ENCODE measurements around the gene CHRND.

The CHRND gene

DNA sequence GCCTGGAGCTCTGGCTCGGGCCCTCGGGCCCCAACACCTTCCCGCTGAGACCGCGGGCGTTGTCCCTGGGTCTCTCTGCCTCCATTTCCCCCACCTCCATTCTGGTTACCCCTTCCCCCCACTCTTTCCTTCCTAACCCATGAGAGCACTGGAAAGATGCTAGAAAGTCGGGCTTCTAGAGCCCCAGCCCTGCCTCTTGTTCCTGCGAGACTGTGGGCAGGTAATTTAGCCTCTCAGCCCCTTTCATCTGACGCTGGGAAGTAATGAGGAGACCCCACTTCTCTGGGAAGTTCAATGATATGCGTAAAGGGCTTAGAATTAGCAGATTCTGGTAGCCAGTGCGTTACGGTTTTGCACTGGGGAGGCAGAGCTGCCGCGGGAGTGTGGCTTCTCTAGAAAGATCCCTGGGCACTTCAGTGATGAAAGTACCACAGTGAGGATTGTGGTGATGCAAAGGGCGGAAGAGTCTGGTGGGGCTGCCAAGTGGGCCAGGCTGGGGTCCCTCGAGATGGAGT, 22.1 kb upstream of the CHRND start:
- no peak for DNase-seq (ENCODE audit: low read depth)

DNA sequence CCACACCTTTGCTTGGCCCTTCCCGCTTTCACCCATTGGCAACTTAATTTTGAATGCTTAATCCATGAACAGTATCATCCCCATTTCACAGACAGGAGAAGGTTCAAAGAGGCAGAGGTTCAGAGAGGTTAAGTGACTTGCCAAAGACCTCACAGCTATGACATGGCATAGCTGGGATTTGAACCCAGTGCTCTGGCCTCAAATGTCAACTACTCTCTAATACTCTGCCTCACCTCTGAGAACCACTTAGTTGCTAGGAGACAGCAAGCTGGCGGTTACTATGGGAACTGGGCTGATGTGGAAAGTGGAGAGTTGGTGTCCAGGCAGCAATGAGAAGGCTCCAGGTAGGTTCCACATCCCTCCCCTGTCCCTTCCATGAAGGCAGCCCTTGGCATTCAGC, 21.5 kb upstream of the CHRND start:
- no peak for DNase-seq (ENCODE audit: low read depth)

DNA sequence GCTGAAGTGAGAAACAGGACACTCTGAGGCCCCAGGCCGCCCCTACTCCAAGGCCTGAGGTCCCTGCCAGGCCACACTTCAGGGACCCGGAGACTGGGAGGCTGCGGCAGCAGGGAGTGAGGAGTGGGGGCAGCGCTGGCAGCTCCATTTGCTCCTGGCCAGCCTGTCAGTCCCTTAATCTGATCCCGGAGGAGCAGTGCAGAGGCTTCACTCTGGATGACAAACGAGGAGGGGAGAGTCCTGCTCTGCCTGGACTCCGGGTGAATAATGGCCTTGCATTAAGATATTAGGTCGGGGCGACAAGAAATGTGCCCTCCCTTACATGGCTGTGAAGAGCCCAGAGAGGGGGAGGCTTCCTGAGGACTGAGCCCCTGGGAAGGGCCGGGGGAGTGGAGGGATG, 20.1 kb upstream of the CHRND start:
- no peak for DNase-seq (ENCODE audit: low read depth)

DNA sequence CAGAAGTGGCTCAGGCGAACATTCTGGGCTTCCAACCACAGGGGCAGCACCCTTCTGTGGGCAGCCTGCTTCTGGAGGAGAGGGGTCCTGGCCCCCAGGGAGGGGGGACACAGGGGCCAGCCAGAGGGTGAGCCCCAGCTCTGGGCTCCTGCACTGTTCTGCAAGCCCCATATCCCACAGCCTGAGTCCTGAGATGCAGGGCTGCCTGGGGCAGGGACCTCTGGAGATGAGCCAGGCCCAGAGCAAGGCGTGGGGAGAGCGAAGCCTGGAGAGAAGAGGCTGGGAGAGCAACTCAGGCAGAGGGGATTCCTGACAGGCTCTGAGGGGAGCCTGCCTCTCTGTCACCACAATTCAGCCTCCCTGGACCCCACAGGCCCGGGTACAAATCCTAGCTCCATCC, 19.3 kb upstream of the CHRND start:
- no peak for DNase-seq (ENCODE audit: low read depth)

DNA sequence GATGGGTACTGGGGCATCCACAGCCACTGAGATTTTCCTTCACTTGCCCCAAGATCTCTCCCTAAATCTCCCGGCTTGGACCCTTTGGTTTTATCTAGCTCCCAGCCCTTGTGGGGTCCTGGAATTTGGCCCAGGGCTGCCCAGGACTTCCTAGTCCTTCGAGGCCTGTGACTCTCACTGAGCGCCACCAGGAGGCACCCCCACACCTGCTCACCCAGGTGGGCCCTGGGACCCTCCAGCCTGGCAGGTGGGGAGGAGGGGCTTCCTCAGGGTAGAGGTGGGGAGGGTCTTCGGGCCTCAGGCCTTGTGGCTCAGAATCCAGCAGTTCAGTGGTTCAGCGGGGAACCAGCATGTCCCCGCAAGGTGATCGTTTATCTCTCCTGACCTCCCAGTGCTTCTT, 17.7 kb upstream of the CHRND start:
- DNase-seq (ENCODE audit: low read depth), result no peak

DNA sequence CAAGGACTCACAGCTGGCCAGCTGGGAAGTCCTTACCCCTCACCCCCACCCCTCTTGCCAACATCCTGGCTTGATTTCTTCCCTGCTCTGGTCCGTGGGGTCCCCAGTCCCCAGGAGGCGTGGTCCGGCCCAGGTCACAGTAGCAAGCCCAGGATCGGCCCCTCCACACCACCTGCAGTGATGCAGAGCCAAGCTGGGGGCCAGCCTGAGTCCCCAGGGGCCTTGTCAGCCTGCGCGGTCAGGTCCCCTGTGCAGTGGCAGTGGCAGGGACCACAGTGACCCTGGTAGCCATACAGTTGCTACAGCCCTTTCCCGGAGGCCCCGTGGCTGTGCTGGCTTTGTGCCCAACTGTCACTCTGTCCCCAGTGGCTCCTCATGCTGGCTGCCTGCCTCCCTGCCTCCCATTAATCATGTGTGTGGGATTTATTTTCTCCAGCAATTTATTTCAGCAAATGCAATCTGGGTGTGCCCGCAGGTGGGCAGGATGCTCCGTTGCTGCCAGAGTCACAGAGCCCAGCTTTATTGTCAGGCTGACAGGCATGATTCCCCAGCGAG, 14.5 kb upstream of the CHRND start:
- DNase-seq (ENCODE audit: low read depth), result no peak

DNA sequence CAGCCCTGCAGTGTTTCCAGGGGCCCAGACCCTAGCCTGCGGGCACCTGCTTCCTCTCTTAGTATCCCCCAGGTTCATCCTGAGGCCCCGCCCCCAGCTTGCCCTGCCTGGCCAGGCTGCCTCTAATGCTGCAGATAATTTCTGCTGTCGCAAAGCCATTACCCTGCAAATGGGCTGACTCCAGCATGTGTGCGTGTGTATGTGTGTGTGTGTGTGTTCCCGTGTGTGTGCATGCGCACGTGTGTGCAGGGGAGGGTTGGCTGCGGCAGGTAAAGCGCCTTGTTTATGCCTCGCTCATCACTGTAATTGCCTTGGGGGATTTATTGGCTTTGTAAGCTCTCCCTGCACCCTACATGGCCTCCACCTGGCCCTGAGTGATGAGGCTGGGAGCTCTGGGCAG, 13.4 kb upstream of the CHRND start:
- DNase-seq (ENCODE audit: low read depth), result no peak

DNA sequence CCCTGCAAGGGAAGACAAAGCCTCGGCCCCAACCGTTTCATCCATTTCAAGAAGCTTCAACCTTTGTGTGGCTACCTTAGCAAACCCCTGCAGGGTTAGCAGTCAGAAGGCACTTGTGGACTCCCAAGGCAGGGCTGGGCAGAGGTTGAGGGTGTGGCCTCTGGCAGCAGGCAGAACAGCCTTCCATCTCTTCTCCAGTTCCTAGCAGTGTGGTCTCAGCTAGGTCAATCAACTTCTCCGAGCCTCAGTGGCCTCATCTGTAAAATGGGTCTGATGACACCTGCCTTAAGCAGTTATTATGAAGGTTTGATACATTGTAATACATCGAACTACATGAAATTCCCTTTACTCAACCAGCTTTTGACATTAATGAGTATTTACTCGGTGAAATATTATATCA, 12.6 kb upstream of the CHRND start:
- no peak for DNase-seq (ENCODE audit: low read depth)

DNA sequence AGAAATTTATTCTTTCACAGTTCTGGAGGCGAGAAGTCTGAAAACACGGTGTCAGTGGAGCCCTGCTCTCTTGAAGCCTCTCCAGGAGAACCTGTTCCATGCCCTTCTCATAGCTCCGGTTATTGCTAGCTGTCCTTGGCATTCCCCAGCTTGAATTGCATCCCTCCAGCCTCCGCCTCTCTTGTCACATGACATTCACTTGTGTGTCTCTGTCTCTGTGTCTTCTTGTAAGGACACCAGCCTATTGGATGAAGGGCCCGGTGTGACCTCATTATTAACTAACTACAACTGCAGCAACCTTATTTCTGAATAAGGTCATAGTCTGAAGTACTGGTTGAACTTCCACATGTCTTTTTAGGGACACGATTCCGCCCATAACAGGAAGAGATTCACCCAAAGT, 10.3 kb upstream of the CHRND start:
- DNase-seq (ENCODE audit: low read depth), result no peak

DNA sequence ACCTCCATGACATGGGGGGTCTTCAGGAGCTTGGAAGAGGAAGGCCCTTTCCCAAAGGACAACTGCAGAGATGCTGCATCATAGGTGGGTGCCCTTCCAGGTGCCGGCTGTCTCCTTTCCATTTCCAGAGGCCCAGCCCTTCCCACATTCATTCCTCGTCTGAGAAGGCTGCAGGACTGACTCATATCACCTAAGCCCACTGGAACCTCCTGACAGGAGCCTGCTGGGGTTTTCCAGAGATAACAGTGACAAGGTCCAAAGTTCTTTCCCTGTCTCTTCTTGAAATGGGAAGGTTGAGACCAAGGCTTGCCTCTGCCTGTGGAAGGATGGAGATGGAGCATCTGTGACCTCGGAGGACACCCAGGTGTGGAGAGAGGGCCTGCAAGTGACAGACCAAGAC, 9.4 kb upstream of the CHRND start:
- DNase-seq (ENCODE audit: low read depth), result no peak

DNA sequence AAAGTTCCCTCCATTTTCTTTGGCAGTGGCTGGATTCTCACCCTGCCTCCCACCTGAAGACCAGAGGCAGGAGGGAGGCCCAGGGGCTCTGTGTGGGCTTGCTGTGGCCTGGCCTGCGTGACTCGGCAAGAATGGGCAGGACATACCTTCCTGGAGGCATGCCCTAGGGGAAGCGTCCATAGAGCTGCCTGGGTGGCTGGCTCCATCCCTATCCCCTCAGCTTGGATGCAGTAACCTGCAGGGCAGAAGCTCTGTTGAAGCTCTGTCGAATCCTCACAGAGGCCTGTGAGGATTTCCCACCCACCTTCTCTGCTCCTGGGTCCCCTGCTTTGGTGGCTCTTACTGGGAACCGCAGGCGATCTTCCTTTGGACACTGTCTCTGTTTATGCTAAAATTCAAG, 7.1 kb upstream of the CHRND start:
- DNase-seq (ENCODE audit: low read depth), result no peak

DNA sequence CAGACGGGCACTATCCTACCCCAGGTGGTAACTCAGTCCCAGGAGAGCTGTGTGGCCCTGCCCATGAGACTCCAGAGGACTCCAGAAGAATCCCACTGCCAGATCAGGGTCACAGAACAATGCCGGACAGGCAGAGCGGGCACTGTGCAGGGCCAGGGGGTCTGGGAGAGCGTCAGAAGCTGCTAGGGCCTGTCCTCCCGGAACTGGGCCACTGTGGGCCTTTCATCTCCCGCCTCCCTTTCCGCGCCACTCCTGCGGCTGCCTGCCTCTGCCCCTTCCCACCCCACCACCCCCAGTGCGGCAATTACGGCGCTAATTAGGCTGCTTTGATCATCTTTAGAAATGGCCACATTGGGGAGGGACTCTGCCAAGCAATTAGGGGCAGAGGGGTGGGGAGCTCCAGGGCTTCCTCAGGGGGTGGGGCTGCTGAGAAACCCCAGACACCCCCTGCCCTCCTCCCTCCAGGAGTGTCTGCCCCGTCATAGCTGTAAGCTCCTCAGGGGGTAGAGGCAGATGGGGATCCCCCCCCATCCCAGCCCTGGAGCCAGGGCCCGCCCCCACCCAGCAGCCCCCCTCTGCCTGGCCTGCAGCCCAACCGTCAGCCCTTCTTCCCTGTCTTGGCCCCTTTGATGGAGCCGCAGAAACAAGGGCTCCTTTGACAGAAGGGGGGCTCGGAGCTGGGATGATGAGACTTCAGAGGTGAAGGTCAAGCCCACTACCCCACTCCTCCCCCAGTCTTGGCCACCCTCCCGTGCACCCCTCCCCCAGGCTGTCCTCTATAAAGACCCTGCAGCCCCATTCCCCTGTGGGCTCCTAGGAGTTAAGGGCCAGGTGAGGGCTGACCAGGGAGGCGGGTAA, 6.2 kb upstream of the CHRND start, which contains the start of gene PRSS56:
Gene PRSS56, plus strand, starts transcription at position 808 of the 858 bp plus-strand sequence. CDS start 211 bp downstream, outside the sequence.
- DNase-seq (ENCODE audit: low read depth), result no peak

DNA sequence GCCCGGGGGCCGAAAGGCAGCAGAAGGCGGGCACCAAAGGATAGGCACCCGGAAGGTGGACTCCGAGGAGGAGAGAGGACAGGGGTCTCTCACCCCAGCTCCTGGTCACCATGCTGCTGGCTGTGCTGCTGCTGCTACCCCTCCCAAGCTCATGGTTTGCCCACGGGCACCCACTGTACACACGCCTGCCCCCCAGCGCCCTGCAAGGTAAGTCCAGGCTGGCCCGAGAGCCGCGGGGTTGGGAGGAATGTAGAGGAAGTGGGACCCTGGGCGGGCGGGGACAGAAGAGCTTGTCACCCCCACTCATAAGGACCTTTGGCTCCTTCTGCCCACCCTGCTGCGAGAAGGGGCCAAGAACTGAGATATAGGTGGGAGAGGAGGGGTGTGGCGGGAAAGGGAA, 5.5 kb upstream of the CHRND start:
- no peak for DNase-seq (ENCODE audit: low read depth)

DNA sequence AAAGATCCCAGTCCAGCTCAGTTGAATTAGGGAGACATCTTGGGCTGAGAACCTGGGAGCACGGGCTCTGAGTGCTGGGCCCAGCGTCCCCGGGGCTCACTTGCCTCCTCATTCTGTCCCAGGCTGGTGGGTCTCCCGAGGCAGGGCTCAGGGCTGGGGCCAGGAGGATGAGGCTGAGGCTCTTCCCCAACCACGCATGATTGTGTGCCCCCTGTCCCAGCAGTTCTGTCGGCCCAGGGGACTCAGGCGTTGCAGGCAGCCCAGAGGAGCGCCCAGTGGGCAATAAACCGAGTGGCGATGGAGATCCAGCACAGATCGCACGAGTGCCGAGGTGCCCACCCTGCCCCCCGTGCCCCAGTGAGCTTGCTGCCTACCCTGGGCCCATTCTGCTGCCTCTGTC, 4.9 kb upstream of the CHRND start:
- DNase-seq (ENCODE audit: low read depth), result no peak

DNA sequence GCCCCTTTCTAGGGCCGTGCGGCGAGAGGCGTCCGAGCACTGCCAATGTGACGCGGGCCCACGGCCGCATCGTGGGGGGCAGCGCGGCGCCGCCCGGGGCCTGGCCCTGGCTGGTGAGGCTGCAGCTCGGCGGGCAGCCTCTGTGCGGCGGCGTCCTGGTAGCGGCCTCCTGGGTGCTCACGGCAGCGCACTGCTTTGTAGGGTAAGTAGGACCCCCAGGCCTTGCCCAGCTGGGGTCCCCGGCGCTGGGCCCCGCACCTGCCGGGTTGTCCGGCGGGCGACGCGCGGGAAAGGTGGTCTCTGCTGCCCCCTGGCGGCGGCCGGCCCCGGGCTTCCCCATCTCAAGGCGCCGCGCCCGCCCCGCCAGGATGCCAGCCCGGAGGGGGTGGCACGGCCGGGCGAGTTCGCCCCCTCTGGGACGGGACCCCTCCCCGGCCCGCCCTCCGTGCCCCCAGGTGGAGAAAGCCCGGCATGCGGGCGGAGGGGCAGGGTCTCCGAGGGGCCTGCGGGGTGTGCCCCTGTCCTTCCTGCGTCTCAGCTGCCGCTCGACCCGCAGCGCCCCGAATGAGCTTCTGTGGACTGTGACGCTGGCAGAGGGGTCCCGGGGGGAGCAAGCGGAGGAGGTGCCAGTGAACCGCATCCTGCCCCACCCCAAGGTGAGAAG, 3.9 kb upstream of the CHRND start:
- peak; percentile 46 for DNase-seq (ENCODE audit: low read depth)

DNA sequence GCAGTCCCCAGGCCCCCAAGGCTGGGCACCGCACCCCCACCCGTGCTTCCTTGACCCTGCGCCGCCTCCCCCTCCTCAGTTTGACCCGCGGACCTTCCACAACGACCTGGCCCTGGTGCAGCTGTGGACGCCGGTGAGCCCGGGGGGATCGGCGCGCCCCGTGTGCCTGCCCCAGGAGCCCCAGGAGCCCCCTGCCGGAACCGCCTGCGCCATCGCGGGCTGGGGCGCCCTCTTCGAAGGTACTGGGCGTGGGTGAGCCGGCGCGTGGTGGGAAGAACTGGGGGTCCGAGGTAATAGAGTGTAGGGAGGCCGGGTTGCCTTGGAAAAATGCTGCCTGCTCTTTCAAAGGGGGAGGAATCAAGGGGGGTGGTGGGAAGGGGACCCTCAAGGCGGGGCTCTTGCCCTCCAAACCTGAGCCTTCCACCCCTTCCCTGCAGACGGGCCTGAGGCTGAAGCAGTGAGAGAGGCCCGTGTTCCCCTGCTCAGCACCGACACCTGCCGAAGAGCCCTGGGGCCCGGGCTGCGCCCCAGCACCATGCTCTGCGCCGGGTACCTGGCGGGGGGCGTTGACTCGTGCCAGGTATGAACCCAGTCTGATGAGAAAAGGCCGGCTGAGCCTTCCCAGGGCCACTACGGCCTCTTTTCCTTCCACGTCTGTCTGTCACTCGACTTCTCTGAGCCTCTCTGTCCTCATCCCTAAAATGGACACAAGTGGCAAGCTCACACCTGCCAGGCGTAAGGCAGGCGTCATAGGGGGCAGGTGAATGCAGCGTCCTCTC, 3.1 kb upstream of the CHRND start:
- DNase-seq (ENCODE audit: low read depth), result no peak

DNA sequence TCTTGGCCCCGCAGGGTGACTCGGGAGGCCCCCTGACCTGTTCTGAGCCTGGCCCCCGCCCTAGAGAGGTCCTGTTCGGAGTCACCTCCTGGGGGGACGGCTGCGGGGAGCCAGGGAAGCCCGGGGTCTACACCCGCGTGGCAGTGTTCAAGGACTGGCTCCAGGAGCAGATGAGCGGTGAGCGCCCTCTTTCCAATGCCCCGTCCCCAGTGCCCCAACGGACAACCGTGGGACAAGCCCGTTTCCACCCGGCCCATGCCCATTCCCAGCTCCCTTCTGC, 2.6 kb upstream of the CHRND start:
- no peak for DNase-seq (ENCODE audit: low read depth)

DNA sequence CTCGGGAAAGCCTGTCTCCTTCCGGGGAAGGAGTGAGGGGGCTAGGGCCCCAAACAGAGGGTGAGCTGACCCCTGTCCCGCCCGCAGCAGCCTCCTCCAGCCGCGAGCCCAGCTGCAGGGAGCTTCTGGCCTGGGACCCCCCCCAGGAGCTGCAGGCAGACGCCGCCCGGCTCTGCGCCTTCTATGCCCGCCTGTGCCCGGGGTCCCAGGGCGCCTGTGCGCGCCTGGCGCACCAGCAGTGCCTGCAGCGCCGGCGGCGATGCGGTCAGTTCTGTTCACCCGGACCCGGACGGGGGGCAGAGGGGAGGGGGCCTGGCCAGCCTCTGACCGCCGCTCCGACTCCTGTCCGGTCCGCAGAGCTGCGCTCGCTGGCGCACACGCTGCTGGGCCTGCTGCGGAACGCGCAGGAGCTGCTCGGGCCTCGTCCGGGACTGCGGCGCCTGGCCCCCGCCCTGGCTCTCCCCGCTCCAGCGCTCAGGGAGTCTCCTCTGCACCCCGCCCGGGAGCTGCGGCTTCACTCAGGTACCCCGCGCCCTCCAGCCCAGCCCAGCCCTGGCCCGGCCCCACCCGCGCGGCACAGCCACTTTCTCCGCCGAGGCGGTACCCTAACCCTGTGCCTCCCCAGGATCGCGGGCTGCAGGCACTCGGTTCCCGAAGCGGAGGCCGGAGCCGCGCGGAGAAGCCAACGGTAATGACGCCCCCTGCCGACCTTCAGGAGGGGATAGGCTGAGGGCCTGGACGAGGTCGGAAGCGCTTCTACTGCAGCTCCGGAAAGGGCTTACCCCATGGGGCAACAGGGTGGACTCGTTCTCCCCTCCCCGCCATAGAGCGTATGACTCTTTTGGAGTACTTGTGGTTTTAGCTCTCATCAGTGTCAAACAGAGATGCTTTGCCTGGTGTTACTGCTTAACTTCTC, 2.0 kb upstream of the CHRND start:
- DNase-seq (ENCODE audit: low read depth), result no peak

DNA sequence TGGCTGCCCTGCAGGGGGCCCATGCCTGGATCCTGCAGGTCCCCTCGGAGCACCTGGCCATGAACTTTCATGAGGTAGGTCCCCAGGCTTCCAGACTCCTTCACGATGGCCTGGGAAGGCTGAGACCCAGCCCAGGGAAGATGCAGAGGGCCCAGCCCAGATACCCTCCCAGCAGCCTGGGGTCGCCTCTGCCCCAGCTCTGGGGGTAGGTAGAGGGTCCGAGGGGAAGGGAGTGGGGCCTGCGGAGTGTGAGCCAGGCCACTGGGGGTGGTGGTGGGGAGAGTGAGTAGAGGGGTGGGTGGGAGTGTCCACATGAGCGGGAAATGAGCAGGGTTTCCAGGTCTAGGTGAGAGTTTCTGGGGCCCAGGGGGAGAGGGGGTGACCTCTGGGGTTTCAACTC, 1.2 kb upstream of the CHRND start:
- DNase-seq (ENCODE audit: low read depth), result no peak

DNA sequence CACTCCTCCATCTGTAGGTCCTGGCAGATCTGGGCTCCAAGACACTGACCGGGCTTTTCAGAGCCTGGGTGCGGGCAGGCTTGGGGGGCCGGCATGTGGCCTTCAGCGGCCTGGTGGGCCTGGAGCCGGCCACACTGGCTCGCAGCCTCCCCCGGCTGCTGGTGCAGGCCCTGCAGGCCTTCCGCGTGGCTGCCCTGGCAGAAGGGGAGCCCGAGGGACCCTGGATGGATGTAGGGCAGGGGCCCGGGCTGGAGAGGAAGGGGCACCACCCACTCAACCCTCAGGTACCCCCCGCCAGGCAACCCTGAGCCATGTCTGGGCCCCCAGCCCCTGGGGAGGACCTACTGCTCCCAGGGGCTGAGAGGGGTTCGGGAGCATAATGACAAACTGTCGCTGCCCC, 761 bp upstream of the CHRND start:
- no peak for DNase-seq (ENCODE audit: low read depth)

DNA sequence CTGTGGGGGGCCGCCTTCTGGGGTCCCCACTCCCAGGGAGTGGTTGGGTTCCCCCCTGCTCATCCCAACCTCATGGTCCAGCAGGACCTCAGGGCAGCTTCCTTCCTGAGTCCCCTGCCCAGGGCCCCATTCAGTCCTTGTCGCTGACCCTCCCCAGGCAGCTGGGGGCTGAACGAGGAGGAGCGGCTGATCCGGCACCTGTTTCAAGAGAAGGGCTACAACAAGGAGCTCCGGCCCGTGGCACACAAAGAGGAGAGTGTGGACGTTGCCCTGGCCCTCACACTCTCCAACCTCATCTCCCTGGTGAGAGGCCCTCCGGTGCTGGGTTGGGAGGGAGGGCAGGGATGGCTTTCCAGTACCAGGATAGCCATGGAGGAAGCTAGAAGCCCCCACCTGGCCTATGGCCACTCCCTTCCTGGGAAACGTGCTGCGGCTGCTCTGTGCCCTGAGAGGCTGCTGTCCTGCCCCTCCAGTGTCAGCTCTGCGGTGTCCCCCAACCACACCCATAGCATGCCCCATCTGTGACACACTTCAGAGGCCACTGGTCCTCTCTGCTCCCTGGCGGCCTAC, 497 bp downstream of the CHRND start:
- no peak for DNase-seq (ENCODE audit: low read depth)
